K562 (cell line): ENCODE measurements around the gene C19orf12. TPM values are rescaled to one million over a fixed set of nuclear protein-coding genes. Genes with fewer than 3 reads are reported as not detected.
A peak's percentile ranks its signal among the peaks of the same experiment; 100 is the strongest.

Experiments used
- ATAC-seq: fragments of 200-7000 bp; cut with Tn5 transposase; 3 replicates; pipeline ENCODE4 v1.9.1; 2020; ENCODE audit warnings: moderate library complexity
- BruUV-seq: library from RNA; stranded (reverse); fragments of 400-500 nt; replicated peaks from 2 replicates; lab custom pipeline; 2021; lab: Mats Ljungman, UMichigan
- CTCF ChIA-PET: fragments of 300-600 bp; formaldehyde crosslinking; extraction: SDS; loops from one replicate; lab custom pipeline; 2021; ENCODE audit warnings: low intra/inter-chr PET ratio; lab: Yijun Ruan, JAX
- POLR2A ChIA-PET: fragments of 300-600, 350-650 bp; sonication (Branson Sonifier 250); formaldehyde crosslinking; extraction: SDS; loops from one replicate; lab custom pipeline; 2021; ENCODE audit warnings: antibody characterized with exemption, inconsistent platforms; lab: Yijun Ruan, JAX
- DNase-seq, 4 experiments: peaks; one replicate each; pipeline versions ENCODE4 v3.0.0 to v3.0.0-alpha.2; 2011 to 2018; ENCODE audit warnings: low spot score in 3 of 4, mixed read lengths in 3 of 4; ENCODE audit errors: extremely low read depth in 1 of 4
- FAIRE-seq: peaks from 2 replicates; lab custom pipeline; 2011; peaks lifted over from hg19 to GRCh38; lab: Jason Lieb, UNC
- H2AFZ ChIP-seq: 2 replicates; pipeline ENCODE4 v1.6.0; 2011; ENCODE audit warnings: low read depth, low read length, control low read depth, inconsistent platforms
- H3K27ac ChIP-seq: fragments of 200-600 bp; 3 replicates; pipeline ENCODE4 v1.8.0; 2011; ENCODE audit warnings: low read depth, mild to moderate bottlenecking, control low read depth, inconsistent platforms, low read length, moderate library complexity, mixed read lengths; ENCODE audit errors: extremely low read depth
- H3K27me3 ChIP-seq, 2 experiments: fragments of 300-600 bp in 1 of 2; 2 replicates in 1 of 2; 3 replicates in 1 of 2; pipeline versions ENCODE4 v1.6.0 to v1.8.0; 2011; ENCODE audit warnings: inconsistent platforms in 2 of 2, low read length in 2 of 2, mild to moderate bottlenecking in 1 of 2, mixed read lengths in 1 of 2, moderate library complexity in 1 of 2; ENCODE audit not compliant: control insufficient read depth in 2 of 2, insufficient read depth in 2 of 2
- H3K36me3 ChIP-seq: fragments of 300-600 bp; 3 replicates; pipeline ENCODE4 v1.8.0; 2011; ENCODE audit warnings: mild to moderate bottlenecking, low read length, inconsistent platforms; ENCODE audit not compliant: control insufficient read depth, insufficient read depth
- H3K4me1 ChIP-seq, 2 experiments: fragments of 200-600 bp in 1 of 2; replicated peaks in 1 of 2; 2 replicates in 1 of 2; 3 replicates in 1 of 2; pipeline versions ENCODE4 v1.5.1 to v1.8.0; 2011; ENCODE audit warnings: inconsistent platforms in 2 of 2, low read length in 2 of 2, mild to moderate bottlenecking in 1 of 2, mixed read lengths in 1 of 2, moderate library complexity in 1 of 2; ENCODE audit not compliant: control insufficient read depth in 2 of 2, insufficient read depth in 2 of 2
- H3K4me2 ChIP-seq: 2 replicates; pipeline ENCODE4 v1.6.1; 2011; ENCODE audit warnings: low read length, control low read depth, inconsistent platforms, mixed read lengths; ENCODE audit not compliant: insufficient read depth
- H3K4me3 ChIP-seq: fragments of 200-600 bp; sonication (generic), shearing (Covaris generic); 2 replicates; pipeline ENCODE4 v1.5.1; 2016; ENCODE audit warnings: control low read depth, inconsistent platforms
- H3K79me2 ChIP-seq: fragments of 200-600 bp; 3 replicates; pipeline ENCODE4 v1.8.0; 2011; ENCODE audit warnings: low read length, inconsistent platforms; ENCODE audit not compliant: control insufficient read depth, insufficient read depth
- H3K9ac ChIP-seq, 2 experiments: 2 replicates each; pipeline versions ENCODE4 v1.6.0 to v1.6.1; 2011; ENCODE audit warnings: low read depth in 2 of 2, low read length in 2 of 2, control low read depth in 1 of 2, inconsistent platforms in 1 of 2, mild to moderate bottlenecking in 1 of 2, mixed read lengths in 1 of 2; ENCODE audit not compliant: insufficient read depth in 1 of 2
- H3K9me1 ChIP-seq: one replicate; pipeline ENCODE4 v1.6.0; 2011; ENCODE audit warnings: inconsistent platforms, mild to moderate bottlenecking, low read length, moderate library complexity; ENCODE audit not compliant: control insufficient read depth, insufficient read depth
- H3K9me3 ChIP-seq: replicated peaks from 2 replicates; pipeline ENCODE4 v1.5.1; 2011; ENCODE audit warnings: low read depth, low read length, inconsistent platforms; ENCODE audit not compliant: control insufficient read depth, insufficient read depth
- H4K20me1 ChIP-seq: replicated peaks from 2 replicates; pipeline ENCODE4 v1.6.1; 2011; ENCODE audit warnings: low read length, inconsistent platforms, mixed read lengths; ENCODE audit not compliant: control insufficient read depth, insufficient read depth
- C11orf30 ChIP-seq: fragments of 450-650 bp; IDR thresholded peaks from 2 replicates; pipeline ENCODE4 v1.6.1; 2016; ENCODE audit warnings: low read depth, mild to moderate bottlenecking
- CBX5 ChIP-seq: IDR thresholded peaks from 2 replicates; pipeline ENCODE4 v1.6.1; 2014; ENCODE audit warnings: low read depth, borderline replicate concordance
- CHD2 ChIP-seq: IDR thresholded peaks from 2 replicates; pipeline ENCODE4 v1.6.1; 2011; ENCODE audit warnings: low read depth, low read length
- CTBP1 ChIP-seq: fragments of 450-650 bp; IDR thresholded peaks from 2 replicates; pipeline ENCODE4 v1.6.1; 2016; ENCODE audit warnings: borderline replicate concordance
- EGR1 ChIP-seq: fragments of 450-650 bp; conservative IDR thresholded peaks from 2 replicates; pipeline ENCODE4 v1.6.1; 2017; ENCODE audit warnings: mild to moderate bottlenecking
- ELF4 ChIP-seq: fragments of 450-650 bp; formaldehyde crosslinking; IDR thresholded peaks from 2 replicates; pipeline ENCODE4 v1.4.0; 2022; ENCODE audit warnings: missing genetic modification characterization
- HLTF ChIP-seq: fragments of 450-650 bp; IDR thresholded peaks from 2 replicates; pipeline ENCODE4 v1.6.1; 2016
- KLF10 ChIP-seq: fragments of 250-450 bp; sonication (Bioruptor Pico); IDR thresholded peaks from 2 replicates; pipeline ENCODE4 v1.6.1; 2021; ENCODE audit warnings: matching md5 sums
- LEF1 ChIP-seq: fragments of 450-650 bp; IDR thresholded peaks from 2 replicates; pipeline ENCODE4 v1.6.1; 2016; ENCODE audit warnings: mild to moderate bottlenecking
- NEUROD1 ChIP-seq: fragments of 150-350 bp; IDR thresholded peaks from 2 replicates; pipeline ENCODE4 v1.6.1; 2014; ENCODE audit warnings: borderline replicate concordance, low read length, low read depth; ENCODE audit not compliant: partially characterized antibody
- POLR2G ChIP-seq: fragments of 200-400 bp; formaldehyde crosslinking; IDR thresholded peaks from 2 replicates; pipeline ENCODE4 v1.6.1; 2017; ENCODE audit warnings: low read depth, mild to moderate bottlenecking, antibody characterized with exemption, low read length, moderate library complexity
- TAF15 ChIP-seq: fragments of 200-400 bp; formaldehyde crosslinking; IDR thresholded peaks from 2 replicates; pipeline ENCODE4 v1.6.1; 2017; ENCODE audit warnings: mild to moderate bottlenecking, low read depth, low read length, moderate library complexity
- TOE1 ChIP-seq, 2 experiments: fragments of 450-650 bp in 1 of 2; sonication (generic) in 1 of 2; formaldehyde crosslinking in 1 of 2; IDR thresholded peaks; 2 replicates each; pipeline versions ENCODE4 v1.7.1 to v1.8.0; 2016 to 2022; ENCODE audit warnings: borderline replicate concordance in 2 of 2, mild to moderate bottlenecking in 2 of 2, antibody characterized with exemption in 1 of 2, inconsistent platforms in 1 of 2, low read depth in 1 of 2, missing genetic modification reagents in 1 of 2, moderate library complexity in 1 of 2
- ZNF445 ChIP-seq: fragments of 250-450 bp; sonication (Bioruptor Pico); IDR thresholded peaks from 2 replicates; pipeline ENCODE4 v1.4.0; 2020; ENCODE audit warnings: low read depth, mild to moderate bottlenecking, moderate library complexity
- ZNF584 ChIP-seq: fragments of 200-800 bp; sonication (Bioruptor generic); IDR thresholded peaks from 2 replicates; pipeline ENCODE4 v1.6.1; 2016; ENCODE audit warnings: low read depth, mild to moderate bottlenecking, missing genetic modification characterization, missing compliant biosample characterization
- WGBS: fragments of 100-300 bp; shearing (Covaris generic); methylation state at CpG from one replicate; pipeline ENCODE4 v1.1.6; 2016; ENCODE audit warnings: low coverage, mixed read lengths; ENCODE audit not compliant: insufficient coverage; ENCODE audit errors: missing lambda C conversion rate; 5-methylcytosine and 5-hydroxymethylcytosine counted together
- in situ Hi-C: fragments of 300-500 bp; cut with MboI; formaldehyde crosslinking; loops from 4 replicates; pipeline ENCODE4 v1.15.0; 2018; ENCODE audit warnings: inconsistent platforms, mixed read lengths
- intact Hi-C: fragments of 100-400 bp; cut with micrococcal nuclease; formaldehyde crosslinking; loops from 2 replicates; pipeline ENCODE4 v1.14.2; 2022
- polyA plus RNA-seq, 8 experiments: library from polyadenylated mRNA; depleted of rRNA in 4 of 8; stranded (reverse) in 5 of 8; unstranded in 3 of 8; fragments of >200 nt; fragmentation: Nextera tagmentation in 2 of 8; fragmentation: Illumina TruSeq in 1 of 8; extraction: Ambion mirVana in 2 of 8; extraction: Trizol in 1 of 8; gene quantifications; 2 replicates each; pipeline versions ENCODE4 v1.2.1 to v1.2.3, GENCODE V29; 2011 to 2014; ENCODE audit warnings: inconsistent platforms in 1 of 8, missing spikeins in 1 of 8
- total RNA-seq, 7 experiments: library from RNA; depleted of rRNA in 6 of 7; stranded (reverse); fragments of >200 nt in 6 of 7; fragmentation: Illumina TruSeq in 2 of 7; extraction: Trizol in 2 of 7; gene quantifications; 2 replicates each; pipeline versions ENCODE4 v1.2.1 to v1.2.3, GENCODE V29; 2011 to 2021; ENCODE audit warnings: low replicate concordance in 1 of 7

Gene C19orf12
- total and polyA plus RNA-seq, 9 of the 15 experiments (the other 6 are each of a cell fraction or from before 2014, with no cell fraction given) = 1.9 to 14.5 (median 10.2) TPM

GRCh38 chr19:29678484-29679106 is 36.5 kb downstream of the C19orf12 start:
- H3K27ac ChIP-seq = no peak overlapping the region
- POLR2A ChIA-PET = interaction anchor here (0.6 to 1.9 kb wide), 6 partner anchors 8 to 151 kb away, joined by 3 to 8 read pairs (median 6); partner anchors contain the start of gene PLEKHF1
- intact Hi-C loops = no loop called here

More at GRCh38 chr19:29678484-29679106, 36.5 kb downstream of the C19orf12 start:
- Histone ChIP-seq H2AFZ (no peak overlapping the region), H3K4me1 (peaks cover 0 to 35% of the 10 kb centered on the region in 2 experiments; a peak in 3 of 5 replicates), H3K9ac (peak overlapping the region in 1 of 2 experiments; percentile 83; a peak in 2 of 4 replicates), H3K4me3 (no peak overlapping the region), H3K36me3 (peaks cover 33% of the 10 kb centered on the region; the same call in 1 of the 3 replicates), H3K27me3 (no peaks in the 10 kb centered on the region), H3K9me1 (no peaks in the 10 kb centered on the region), H3K9me3 (no peaks in the 10 kb centered on the region)
- peak; percentile 11; the same call in 2 of the 3 replicates for ATAC-seq
- no TSS peak for BruUV-seq
- DNase-seq = peak in 1 of 4 experiments; percentile 28
- TF ChIP-seq ELF4 = no peak
- TF ChIP-seq HLTF = no peak
- no peak for TF ChIP-seq CHD2
- TF ChIP-seq POLR2G = peak; percentile 49; the same call in 1 of the 2 replicates
- no peak for TF ChIP-seq TOE1 (IDR thresholded peaks at IDR 0.05; ENCODE audit: borderline replicate concordance)
- no peak for TF ChIP-seq TOE1 (CRISPR knock-in tag; IDR thresholded peaks at IDR 0.05; ENCODE audit: borderline replicate concordance, low read depth)
- peak; percentile 61 for TF ChIP-seq EGR1
- TF ChIP-seq ZNF584 = no peak
- no peak for TF ChIP-seq CTBP1
- no peak for TF ChIP-seq C11orf30
- no peak for TF ChIP-seq TAF15
- no peak for TF ChIP-seq ZNF445 (CRISPR knock-in tag)
- TF ChIP-seq LEF1 = no peak
- no peak for TF ChIP-seq NEUROD1
- no peak for TF ChIP-seq CBX5
- TF ChIP-seq KLF10 (CRISPR knock-in tag) = no peak
- TF ChIP-seq, all 486 proteins: peak for 2
- in situ Hi-C loops = no loop called here
- no peak for FAIRE-seq
- WGBS = 61% methylated on average over 18 of the region's 20 CpGs
- Histone ChIP-seq H4K20me1 (no peaks in the 10 kb centered on the region), H3K4me2 (no peak overlapping the region), H3K79me2 (no peaks in the 10 kb centered on the region)
- CTCF ChIA-PET = no interaction called here
